Measurements from ENCODE around the gene INPP4B. TPM values are rescaled to one million over a fixed set of nuclear protein-coding genes. Genes with fewer than 3 reads are reported as not detected.

INPP4B gene
- total RNA-seq, 1 donor from 2014 or later = 78.7 TPM

GRCh38 chr4:142309772-142310171 lies 536.3 kb downstream of the INPP4B start:
- DNase-seq (ENCODE audit: low spot score) = no peak

GRCh38 chr4:142307857-142308256 lies 538.2 kb downstream of the INPP4B start:
- no peak for DNase-seq (ENCODE audit: low spot score)

GRCh38 chr4:142297313-142297712 lies 548.8 kb downstream of the INPP4B start:
- DNase-seq (ENCODE audit: low spot score) = no peak

GRCh38 chr4:142293536-142293935 lies 552.6 kb downstream of the INPP4B start:
- no peak for DNase-seq (ENCODE audit: low spot score)

- DNase-seq (ENCODE audit: low spot score) = no peak
These were observed 553.9 kb downstream of the INPP4B start for GRCh38 chr4:142292231-142292630.

- no peak for DNase-seq (ENCODE audit: low spot score)
These were observed 554.6 kb downstream of the INPP4B start for GRCh38 chr4:142291299-142292050.

GRCh38 chr4:142287371-142287770 lies 558.7 kb downstream of the INPP4B start:
- no peak for DNase-seq (ENCODE audit: low spot score)

GRCh38 chr4:142285222-142285583 lies 560.9 kb downstream of the INPP4B start:
- no peak for DNase-seq (ENCODE audit: low spot score)

GRCh38 chr4:142284402-142285221 lies 561.5 kb downstream of the INPP4B start:
- no peak for DNase-seq (ENCODE audit: low spot score)

- DNase-seq (ENCODE audit: low spot score) = no peak
These were observed 563.1 kb downstream of the INPP4B start for GRCh38 chr4:142282870-142283431.

GRCh38 chr4:142281999-142282398 lies 564.1 kb downstream of the INPP4B start:
- DNase-seq (ENCODE audit: low spot score) = no peak

- no peak for DNase-seq (ENCODE audit: low spot score)
These were observed 567.4 kb downstream of the INPP4B start for GRCh38 chr4:142278663-142279062.

- DNase-seq (ENCODE audit: low spot score) = no peak
These were observed 567.9 kb downstream of the INPP4B start for GRCh38 chr4:142278171-142278570.

GRCh38 chr4:142274137-142274536 lies 572.0 kb downstream of the INPP4B start:
- no peak for DNase-seq (ENCODE audit: low spot score)

GRCh38 chr4:142272452-142272851 lies 573.6 kb downstream of the INPP4B start:
- no peak for DNase-seq (ENCODE audit: low spot score)

- no peak for DNase-seq (ENCODE audit: low spot score)
These were observed 574.3 kb downstream of the INPP4B start for GRCh38 chr4:142271832-142272231.

GRCh38 chr4:142267101-142267500 lies 579.0 kb downstream of the INPP4B start:
- no peak for DNase-seq (ENCODE audit: low spot score)

GRCh38 chr4:142265946-142266345 lies 580.2 kb downstream of the INPP4B start:
- no peak for DNase-seq (ENCODE audit: low spot score)

GRCh38 chr4:142265536-142265935 lies 580.6 kb downstream of the INPP4B start:
- DNase-seq (ENCODE audit: low spot score) = no peak

- DNase-seq (ENCODE audit: low spot score) = no peak
These were observed 581.1 kb downstream of the INPP4B start for GRCh38 chr4:142264961-142265360.

GRCh38 chr4:142262956-142263355 lies 583.1 kb downstream of the INPP4B start:
- no peak for DNase-seq (ENCODE audit: low spot score)

- DNase-seq (ENCODE audit: low spot score) = no peak
These were observed 597.2 kb downstream of the INPP4B start for GRCh38 chr4:142248946-142249345.

- DNase-seq (ENCODE audit: low spot score) = no peak
These were observed 602.8 kb downstream of the INPP4B start for GRCh38 chr4:142243255-142243654.

Measured in umbilical cord (tissue), 2 donors.